Astrocyte of the cerebellum (primary cell): Measurements from ENCODE around the gene SNED1.

ENCODE experiments used
- DNase-seq: peaks from one replicate; pipeline ENCODE4 v3.0.0-alpha.2; 2011; ENCODE audit warnings: low read depth
- H3K4me3 ChIP-seq: 2 replicates; pipeline ENCODE4 v1.5.1; 2011; ENCODE audit warnings: mild to moderate bottlenecking, low read depth, low read length, moderate library complexity
- in situ Hi-C: cut with HindIII; loops from 2 replicates; pipeline ENCODE4 v1.10.0; 2017; ENCODE audit warnings: low sequenced_read_pairs
- TF ChIP-seq, protein P1 (sequence below): IDR thresholded peaks from 2 replicates; pipeline ENCODE4 v1.5.1; 2012; ENCODE audit warnings: low read length, low read depth, moderate library complexity, mild to moderate bottlenecking; ENCODE audit errors: missing control alignments

The SNED1 gene

GRCh38 chr2:240953426-240954410 lies 44.7 kb upstream of the SNED1 start:
- no peak for DNase-seq
- in situ Hi-C loops = no loop called here
- no peak overlapping the region for H3K4me3 ChIP-seq
- TF ChIP-seq, protein P1, sequence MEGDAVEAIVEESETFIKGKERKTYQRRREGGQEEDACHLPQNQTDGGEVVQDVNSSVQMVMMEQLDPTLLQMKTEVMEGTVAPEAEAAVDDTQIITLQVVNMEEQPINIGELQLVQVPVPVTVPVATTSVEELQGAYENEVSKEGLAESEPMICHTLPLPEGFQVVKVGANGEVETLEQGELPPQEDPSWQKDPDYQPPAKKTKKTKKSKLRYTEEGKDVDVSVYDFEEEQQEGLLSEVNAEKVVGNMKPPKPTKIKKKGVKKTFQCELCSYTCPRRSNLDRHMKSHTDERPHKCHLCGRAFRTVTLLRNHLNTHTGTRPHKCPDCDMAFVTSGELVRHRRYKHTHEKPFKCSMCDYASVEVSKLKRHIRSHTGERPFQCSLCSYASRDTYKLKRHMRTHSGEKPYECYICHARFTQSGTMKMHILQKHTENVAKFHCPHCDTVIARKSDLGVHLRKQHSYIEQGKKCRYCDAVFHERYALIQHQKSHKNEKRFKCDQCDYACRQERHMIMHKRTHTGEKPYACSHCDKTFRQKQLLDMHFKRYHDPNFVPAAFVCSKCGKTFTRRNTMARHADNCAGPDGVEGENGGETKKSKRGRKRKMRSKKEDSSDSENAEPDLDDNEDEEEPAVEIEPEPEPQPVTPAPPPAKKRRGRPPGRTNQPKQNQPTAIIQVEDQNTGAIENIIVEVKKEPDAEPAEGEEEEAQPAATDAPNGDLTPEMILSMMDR = no peak

DNA sequence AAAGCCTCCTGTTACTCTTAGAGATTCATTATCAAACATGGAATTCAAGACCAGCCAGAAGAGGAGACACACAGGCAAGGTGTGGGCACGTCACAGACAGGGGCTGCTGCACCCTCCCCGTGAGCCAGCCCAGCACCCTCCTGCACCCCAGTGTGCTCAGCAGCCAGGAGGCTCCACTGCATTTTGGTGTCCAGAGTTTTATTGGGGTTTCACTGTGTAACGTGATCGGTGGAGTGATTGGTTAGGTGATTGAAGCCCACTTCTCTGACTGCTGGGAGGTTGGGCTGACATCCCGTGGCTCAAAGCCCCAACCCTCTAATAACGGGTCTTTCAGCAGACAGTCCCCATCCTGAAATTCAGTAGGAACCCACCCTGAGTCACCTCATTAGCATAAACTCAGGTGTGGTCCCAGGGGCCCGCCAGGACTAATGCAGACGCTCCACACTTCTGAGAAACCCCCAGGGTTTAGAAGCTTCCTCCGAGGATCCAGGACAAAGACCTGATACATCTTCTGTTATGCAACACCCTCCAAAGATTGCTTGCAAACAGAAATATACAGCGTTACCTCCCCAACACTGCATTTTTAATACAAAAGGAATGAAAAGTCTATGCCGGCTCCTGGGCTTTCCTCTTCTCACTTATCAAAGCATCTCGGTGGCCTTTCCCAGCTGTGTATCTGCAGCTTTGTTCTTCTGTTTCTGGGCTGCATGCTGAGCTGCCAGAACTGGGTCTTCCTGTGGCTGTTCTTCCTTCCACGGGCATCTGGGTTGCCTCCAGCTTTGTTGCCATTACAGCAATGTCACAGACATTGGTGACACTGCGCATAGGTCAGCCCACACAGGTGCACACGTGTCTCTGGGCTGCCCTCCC lies 43.7 kb upstream of the SNED1 start:
- H3K4me3 ChIP-seq = no peak overlapping the region
- DNase-seq = no peak
- in situ Hi-C loops = loop anchor here (5.0 kb wide), 1 partner anchor 62 kb away; no protein-coding TSS in a partner anchor
- TF ChIP-seq, protein P1 = no peak

DNA sequence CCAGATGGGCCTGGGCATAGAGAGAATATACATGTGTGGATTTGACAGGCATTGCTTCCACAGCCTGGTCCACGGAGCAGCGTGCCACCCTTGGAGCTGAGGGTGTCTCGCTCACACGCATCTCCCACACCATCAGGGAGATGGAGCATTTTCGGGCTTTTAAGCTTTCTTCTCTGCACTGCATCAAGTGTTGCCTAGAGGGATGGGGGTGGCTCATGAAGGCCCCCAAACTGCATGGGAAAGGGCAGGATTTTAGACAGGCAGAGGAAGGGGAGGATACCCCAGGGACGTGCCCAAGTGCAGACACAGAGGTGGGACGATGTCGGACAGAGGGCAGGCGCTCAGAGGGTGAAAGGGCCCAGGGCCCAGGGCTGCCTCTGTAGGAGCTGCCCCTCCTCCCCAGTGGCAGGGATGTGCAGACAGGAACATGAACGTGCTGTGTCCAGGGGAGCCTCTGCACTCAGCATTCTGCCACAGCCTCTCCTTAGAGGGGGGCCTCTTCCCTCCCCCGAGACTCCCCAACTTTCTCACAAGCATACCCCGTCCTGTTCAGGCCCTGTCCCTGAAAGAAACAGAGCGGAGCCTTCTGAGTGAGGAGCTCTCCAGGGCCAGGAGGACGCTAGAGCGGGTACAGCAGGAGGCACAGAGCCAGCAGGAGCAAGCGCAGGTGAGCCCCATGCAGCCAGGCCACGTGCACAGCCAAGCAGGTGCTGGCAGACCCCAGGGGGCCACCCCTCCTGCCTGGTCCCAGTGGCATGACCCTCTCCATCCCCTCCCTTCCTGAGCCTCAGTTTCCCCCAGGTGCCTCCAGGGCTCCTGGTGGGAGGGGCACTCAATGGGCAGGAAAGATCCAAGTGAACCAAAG lies 42.9 kb upstream of the SNED1 start:
- TF ChIP-seq, protein P1 = no peak
- no peak overlapping the region for H3K4me3 ChIP-seq
- in situ Hi-C loops = loop anchor here (5.0 kb wide), 1 partner anchor 63 kb away; no protein-coding TSS in a partner anchor
- DNase-seq = no peak

GRCh38 chr2:240956171-240956934 lies 42.1 kb upstream of the SNED1 start:
- in situ Hi-C loops = loop anchor here (5.0 kb wide), 1 partner anchor 64 kb away; no protein-coding TSS in a partner anchor
- H3K4me3 ChIP-seq = no peak overlapping the region
- DNase-seq = no peak
- TF ChIP-seq, protein P1 = no peak

GRCh38 chr2:240956935-240957655 lies 41.3 kb upstream of the SNED1 start:
- no peak overlapping the region for H3K4me3 ChIP-seq
- TF ChIP-seq, protein P1 = no peak
- DNase-seq = no peak
- in situ Hi-C loops = loop anchor here (5.0 kb wide), 1 partner anchor 65 kb away; no protein-coding TSS in a partner anchor
